DMS79 (cell line): ENCODE measurements around the gene IPO7.
"Not testable (repeated sequence)": the region's sequence is repeated elsewhere in the genome, so short reads cannot be mapped to it uniquely, and the experiment has no call there.

Experiments used
- DNase-seq: peaks from one replicate; lab custom pipeline; 2025; lab: John Stamatoyannopoulos, UW

The IPO7 gene

DNA sequence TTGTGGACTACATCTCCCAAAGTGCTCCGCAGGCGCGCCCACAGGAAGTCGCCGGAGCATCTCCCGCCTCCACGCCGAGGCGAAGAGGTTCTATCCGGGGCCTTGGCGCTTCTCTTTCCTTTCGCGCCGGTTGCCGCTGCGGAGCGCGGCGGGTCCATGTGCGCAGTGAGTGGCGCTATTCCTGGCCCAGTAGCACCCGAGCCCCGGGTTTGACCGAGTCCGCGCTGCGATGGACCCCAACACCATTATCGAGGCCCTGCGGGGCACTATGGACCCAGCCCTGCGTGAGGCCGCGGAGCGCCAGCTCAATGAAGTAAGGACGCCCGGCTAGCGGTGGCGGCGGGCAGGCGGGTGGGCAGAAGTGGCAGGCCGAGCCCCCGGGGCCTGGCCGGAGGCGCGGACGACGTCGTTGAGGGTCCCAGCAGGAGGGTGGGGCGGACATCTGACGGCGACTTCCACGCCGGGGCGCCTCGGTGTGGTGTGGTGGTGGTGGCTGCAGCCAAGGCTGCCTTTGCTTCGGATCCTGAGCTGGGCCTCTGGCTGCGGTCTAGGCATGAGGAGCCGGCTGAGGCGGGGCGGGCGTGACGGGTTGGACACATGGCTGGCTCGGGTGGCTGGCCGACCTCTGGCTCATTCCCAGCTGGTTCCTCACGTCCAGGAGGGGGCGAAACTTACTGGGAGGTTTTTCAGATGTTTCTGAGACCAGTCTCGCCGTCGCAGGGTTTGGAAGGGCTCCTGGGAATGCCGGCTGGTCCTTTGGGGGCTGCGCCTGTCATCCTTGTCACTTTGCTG, at the start of gene IPO7:
TSS of gene IPO7 (plus strand) at position 118 of the 792 bp plus-strand sequence. CDS start at position 230, 112 bp downstream.
- DNase-seq: peak; percentile 85

DNA sequence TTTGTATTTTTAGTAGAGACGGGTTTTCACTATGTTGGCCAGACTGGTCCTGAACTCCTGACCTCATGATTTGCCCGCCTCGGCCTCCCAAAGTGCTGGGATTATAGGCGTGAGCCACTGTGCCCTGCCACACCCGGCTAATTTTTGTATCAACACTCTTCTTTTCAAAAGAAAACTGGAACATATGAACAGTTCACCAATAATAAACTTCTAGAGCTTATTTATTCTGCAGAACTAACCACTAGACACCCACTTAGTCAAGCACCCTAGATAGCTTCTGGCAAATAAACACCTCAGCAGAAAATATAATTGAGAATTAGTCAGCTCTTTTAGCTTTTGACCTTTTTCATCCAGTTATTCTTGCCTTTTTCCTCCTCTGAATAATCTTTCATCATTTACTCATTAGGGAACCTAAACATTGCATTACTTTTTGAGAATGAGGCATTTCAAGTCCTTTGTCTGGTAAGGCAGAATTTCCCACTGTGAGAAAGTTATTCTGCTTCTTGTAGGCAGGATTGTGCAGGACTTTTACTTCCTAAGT, 42.7 kb upstream of the IPO7 start:
- no peak for DNase-seq

DNA sequence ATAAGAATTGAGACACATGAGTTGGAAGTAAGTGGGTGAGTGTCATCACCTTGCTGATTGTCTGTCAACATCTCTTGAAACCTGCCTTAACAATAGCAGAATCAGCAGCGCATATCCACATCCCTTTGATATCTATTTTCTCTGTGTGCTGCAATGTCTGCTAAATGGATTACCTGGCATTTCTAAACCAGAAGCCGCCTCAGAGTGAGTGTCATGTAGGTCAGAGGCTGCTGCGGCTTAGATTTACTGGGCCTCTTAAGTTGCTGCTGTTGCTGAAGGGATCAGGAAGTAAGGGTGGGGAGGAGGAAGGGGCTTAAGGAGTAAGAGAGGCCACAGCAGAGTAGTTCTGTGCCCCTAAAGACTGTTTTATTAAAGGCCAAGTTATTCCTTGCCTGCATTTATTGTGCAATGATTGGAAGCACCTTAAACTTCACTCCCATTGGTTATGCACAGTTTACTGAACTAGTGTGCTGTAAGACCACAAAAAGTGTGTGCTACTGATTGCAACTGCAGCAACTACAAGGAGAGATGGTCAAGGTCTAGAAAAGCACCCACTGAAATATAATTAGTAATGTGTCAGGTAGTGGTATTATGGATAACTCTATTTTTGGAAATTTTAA, 40.3 kb upstream of the IPO7 start:
- no peak for DNase-seq

DNA sequence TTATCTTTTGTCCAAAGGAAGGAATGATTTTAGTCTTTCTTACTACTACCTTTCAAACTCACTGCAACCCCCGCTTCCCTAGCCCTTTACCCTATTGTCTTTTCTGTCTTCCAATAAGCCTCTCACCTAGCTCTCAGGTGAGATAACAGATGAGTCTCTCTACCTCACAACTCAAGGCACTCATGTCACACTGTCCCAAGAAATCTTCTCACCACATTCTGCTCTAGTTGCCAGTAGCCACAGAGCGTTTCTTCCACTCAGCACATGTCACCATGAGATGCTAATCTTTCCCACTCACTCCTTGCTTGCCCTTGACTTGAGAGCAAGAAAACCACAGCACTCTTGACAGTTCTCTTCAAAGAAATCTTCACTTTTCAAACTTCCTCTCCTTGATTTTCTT, 37.4 kb upstream of the IPO7 start:
- peak; percentile 13 for DNase-seq

DNA sequence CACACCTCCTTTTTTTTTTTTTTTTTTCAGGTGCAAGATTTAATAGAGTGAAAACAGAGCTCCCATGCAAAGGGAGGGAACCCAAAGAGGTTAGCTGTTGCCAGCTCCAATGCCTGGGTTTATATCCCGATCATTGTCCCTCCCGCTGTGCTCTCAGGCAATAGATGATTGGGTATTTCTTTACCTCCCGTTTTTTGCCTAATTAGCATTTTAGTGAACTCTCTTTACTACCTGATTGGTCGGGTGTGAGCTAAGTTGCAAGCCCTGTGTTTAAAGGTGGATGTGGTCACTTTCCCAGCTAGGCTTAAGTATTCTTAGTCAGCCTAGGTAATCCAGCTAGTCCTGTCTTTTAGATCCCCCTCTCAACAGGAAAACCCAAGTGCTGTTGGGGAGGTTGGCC, 36.7 kb upstream of the IPO7 start:
- not testable (repeated sequence) for DNase-seq

DNA sequence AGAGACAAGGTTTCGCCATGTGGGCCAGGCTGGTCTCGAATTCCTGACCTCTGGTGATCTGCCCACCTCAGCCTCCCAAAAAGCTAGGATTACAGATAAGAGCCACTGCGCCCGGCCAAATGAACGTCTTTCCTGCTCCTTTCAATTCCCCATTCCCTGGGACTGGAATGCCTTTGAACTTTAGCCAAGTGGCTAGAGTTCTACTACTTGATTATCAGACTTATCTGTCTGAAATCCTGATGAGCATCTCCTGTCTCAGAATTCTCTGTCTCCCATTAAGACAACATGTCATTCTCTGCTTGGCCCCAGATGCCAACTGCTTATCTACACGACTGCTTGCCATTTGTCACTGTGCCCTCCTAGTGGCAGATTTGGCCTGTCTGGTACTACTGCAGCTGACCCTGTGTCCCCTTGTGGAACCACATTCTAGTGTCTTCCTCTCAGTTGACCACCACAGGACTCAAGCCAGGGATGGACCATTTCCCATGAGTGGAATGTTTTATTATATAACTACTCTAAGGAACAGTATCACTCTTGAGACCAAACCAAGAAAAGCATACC, 33.1 kb upstream of the IPO7 start:
- no peak for DNase-seq

DNA sequence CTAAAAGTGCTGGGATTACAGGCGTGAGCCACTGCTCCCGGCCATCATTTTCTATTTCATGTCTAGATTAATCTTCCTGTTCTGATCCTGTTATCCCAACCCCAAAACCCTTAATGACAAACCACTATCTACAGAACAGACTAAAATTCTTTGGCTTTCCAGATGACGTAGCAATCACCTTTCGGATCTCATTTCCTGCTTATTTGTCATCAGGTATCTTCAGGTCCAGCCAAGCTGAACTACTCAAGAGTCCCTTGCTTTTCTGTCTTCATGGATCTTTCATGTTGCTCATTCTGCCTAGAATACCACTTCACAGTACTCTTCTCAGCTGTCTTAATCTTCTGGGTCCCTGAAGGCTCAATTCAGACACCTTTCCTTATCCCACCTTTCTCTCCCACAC, 27.4 kb upstream of the IPO7 start:
- DNase-seq: peak; percentile 43

DNA sequence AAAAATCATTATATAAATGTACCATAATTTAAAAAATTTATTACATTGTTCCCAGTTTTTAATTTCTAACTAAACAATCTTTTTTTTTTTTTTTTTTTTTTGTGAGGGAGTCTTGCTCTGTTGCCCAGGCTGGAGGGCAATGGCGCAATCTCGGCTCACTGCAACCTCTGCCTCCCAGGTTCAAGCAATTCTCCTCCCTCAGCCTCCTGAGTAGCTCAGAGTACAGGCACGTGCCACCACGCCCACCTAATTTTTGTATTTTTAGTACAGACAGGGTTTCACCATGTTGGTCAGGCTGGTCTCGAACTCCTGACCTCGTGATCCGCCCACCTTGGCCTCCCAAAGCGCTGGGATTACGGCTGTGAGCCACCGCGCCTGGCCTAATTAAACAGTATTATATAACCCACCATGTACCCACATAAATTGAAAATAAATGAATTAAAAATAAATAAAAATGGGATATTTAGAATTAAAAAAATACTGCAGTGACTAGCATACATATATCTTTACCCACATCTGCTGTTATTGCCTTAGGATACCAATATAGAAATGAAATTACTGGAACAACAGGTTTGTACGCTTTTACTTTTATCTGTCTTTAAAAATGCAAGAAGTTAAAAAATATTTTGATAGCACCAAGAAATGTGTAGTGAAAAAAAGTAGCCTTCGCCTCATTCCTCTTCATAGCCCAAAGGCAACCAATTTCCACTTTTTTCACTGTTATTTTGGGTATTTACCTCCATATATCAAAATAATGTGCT, 23.4 kb upstream of the IPO7 start:
- not testable (repeated sequence) for DNase-seq

DNA sequence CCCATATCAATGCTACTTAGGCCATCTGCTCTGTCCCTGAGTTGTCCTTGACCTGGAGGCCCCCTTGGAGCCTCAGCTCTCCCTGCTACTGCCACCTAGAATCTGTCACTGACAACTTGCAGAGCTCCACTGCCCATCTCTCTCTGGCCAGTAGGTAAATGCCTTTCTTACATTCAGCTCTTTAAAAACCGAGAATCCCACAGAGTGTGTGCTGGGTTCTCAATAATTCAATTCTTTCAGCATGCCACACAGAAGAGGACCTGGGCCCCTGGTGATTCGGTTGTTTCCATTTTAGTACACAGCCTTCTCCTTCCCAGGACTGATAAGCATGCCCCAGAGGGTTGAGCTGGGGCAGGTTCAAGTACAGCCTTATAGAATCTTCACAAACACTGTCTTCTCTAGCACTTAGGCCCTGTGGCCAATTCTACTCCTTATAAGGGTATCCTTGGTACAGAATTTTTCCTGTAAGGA, 22.0 kb upstream of the IPO7 start:
- DNase-seq: no peak

DNA sequence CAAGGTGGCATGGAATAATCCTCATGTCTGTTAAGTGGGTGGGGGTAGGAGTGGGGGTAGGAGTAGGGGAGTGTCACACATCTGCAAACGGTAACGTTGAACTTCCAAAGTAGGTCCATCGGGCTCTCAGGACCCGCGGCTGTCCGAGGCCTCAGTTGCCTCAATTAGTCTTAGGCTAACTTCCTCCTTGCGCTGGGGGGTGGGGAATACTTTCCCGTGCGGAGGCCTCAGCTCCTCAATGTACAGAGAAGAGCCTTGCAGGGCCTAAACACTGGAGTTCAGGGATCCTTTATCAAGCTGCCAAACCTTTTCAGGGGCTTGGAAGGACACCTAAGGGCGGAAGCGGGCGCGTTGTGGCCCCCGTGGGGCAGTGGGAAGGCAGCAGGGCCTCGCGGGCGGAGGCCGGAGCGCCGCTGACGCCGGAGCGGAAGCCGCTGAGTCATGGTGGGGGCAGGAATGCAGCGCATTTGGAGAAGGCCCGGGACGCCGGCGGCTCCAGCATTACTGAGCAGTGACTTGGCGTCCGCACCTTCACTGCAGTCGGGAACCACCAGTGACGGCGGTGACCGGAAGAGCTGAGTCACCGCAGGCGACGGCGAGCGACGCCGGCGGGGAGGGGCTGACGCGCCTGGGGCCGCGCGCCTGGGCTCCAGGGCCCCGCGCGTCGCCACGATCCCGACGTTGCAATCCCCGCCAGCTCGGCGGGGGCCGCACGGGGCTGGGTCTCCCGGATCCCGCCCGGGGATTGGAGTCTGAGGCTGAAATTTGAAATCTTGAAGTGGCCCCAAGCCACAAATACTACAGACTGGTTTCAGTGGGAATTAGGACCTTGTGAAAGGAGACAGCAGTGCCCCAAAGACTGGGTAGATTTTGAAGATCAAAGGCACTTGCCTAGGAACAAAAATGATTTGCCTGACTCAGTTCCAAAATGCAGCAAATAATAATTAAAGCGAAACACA, 20.2 kb upstream of the IPO7 start:
- peak; percentile 85 for DNase-seq

DNA sequence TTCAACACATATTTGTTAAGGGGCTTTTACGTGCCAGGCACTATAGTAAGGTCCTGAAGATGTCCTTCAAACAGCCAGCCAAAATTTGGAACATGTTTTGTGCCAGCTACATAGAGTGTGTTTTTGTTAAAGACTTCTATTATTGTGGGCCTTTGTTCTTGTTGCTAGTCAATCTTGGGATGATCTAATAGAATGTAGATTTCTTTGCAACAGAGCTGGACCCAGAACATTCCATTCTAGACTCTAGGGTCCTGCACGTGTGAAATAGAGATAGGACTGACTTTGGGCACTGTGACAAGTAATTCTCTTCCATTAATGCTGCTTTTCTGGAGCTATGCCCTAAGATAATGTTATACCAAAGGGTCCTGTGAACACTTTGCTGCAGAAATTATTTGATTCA, 16.9 kb upstream of the IPO7 start:
- DNase-seq: no peak

DNA sequence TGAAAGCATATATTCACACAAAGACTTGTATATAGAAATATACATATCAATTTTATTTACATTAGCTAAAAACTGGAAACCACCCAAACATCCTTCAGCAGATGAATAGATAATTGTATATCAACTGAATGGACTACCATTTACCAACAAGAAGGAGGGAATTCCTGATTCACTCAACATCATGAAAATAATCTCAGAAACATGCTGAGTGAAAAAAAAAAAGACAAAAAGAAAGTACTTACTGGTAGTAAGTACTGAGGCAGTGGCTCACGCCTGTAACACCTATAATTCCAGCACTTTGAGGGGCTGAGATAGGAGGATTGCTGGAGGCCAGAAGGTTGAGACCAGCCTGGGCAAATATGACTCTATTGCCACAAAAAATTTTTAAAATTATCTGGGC, 7.4 kb upstream of the IPO7 start:
- DNase-seq: no peak

DNA sequence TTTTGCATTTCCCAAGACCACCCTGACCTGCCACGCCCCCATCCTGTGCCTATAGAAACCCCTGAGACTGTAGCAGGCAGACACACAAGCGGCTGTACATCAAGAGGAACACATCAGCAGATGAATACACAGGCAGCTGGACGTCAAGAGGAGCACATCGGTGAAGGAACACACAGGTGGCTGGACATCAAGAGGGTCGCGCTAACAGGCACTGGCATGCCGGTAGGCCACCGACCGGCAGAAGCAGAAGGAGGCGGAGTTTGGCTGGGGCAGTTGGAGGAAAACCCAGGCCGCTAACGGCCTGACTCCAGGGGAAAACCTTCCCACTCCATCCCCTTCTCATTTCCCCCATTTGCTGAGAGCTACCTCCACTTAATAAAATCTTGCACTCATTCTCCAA, 5.4 kb upstream of the IPO7 start:
- no peak for DNase-seq

DNA sequence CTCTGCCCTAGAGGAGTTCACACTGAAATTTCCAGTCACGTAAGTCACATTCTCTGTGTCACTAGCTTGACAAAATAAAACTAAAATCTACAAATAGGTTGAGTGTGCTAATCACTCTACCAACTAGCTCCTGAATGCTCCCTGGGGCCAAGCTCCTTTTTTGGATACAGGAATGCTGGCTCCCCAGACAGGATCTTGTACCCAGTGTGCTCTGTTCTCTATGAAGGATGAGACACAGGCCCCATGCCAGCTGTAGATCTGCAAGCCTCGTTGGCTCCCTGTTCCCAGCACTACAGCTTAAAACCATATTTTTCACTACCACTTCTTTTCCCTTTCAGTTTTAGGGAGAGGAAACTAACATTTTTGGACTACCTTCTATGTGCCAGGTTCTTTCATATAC, 3.7 kb upstream of the IPO7 start:
- no peak for DNase-seq

DNA sequence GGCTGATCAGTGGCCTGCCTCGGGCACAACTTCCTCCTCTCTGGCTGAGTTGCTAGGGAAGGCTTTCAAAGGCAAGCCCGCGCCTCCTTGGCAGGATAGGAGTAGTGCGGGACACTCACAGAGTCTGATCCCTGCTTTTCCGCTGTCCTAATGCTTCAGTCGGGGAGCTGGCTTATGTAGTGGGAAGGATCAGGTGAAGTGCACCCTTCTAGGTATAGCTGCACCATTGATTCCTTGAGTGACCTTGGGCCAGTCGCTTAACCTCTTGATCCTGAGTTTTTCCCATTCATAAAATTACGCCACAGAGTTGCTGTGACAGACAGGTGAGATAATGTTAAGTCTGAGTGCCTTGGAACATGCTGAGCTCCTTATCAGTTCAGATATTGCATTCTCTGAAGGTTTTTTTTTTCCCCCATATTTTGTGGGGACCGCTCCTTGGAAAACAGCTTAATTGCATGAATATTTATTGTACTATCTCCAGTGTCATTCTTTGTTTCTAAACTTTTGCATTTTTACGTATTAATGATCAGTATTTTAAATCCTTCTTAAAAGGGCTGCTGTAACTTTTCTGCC, 961 bp downstream of the IPO7 start:
- DNase-seq: no peak

DNA sequence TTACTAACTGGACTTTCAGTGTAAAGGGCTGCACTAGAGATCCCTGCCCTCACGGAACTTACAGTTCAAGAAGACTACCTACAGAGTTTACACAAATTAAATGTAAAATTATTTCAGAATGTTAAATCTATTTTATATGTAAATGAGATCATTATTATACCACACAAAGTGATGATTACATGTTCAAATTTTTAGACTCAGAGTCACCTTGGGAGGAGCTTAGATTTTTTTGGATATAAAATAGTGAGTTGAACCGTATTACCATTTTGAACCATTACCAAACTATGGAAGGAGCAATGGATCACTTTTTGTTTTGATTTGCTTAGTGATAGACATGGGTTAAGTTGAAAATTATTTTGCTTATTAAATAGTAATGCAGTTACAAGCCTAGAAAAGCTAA, 1.6 kb downstream of the IPO7 start:
- DNase-seq: no peak

DNA sequence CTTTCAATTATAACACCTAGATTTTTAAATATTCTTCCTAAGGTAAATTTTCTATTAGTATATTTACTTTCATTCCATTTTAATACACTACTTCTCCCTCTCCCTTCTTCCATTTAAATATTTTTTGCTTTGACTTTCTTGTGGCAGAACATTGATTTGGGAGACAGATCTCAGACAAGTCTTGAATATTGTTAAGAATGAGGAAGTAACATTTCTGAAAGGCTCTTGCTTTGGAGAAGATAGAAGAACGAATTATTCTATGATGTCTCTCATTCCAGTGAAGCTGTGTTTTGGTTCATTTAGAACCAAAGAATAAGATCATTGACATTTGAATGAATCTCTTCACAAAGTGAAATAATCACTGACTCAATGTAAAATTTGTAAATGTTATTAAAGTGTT, 2.4 kb downstream of the IPO7 start:
- no peak for DNase-seq

DNA sequence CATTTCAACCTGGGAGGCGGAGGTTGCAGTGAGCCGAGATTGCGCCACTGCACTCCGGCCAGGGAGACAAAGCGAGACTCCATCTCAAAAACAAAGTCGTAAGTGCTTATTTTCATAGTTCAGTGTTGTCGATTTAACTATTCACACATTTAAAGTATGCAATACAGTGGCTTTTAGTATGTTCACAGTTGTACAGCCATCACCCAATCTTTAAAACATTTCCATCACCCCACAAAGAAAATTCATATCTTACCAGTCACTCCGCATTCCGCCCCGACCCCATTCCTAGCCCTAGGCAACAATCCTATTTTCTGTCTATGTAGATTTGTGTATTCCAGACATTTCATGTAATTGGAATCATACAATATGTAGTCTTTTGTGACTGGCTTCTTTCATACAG, 11.9 kb downstream of the IPO7 start:
- DNase-seq: no peak

DNA sequence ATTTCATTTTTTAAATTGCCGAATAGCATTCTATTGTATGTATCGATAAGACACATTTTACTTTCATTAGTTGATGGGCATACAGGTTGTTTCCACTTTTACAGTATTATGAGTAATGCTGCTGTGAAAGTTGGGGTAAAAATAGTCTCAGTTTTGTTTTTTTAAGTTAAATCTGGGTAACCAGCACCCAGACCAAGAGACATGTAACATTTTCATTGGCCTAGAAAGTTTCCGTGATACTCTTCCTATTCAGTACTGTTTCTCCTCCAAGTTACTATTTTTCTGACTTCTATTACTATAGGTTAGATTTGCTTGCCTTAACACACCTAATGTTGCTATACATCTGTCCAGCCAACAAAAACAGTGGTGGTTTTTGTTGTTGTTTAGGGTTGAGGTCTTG, 12.3 kb downstream of the IPO7 start:
- no peak for DNase-seq

DNA sequence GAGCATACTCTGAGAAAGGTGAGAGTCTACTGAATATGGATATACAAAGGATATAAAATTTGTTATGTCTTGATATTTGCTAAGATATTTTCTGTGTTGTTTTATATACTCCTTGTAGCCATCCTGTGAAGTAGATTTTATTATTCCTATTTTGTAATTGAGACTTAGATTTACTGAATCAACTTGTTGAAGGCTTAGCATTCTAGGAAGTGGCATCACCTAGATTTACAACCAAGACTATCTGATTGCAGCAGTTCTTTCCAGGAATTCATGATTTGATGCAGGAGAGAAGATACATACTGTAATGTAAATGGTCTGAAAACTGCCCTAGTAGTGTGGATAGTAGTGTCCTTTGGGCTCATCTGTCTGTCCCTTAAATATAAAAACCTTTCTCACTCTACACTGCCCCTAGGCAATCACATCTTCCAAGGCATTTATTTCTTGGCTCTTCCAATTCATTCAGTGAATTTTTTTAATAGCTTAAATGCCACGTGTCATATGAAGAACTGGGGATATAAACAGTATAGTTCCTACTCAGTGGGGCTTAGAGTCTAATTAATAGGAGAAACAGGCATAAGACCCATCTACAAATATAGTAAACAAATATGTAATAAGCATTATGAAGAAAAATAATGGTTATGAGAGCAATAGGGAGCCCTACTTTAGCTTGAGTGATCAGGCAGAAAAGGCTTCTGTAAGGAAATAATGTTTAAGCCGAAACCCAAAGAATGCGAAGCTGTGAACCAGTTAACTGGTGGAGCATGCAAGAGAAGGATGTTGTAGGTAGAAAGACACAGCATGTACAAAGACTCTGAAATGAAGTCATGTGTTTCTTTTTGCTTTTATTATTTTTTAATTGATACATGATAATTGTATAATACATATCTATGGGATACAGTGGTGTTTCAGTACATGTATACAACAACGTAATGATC, 13.6 kb downstream of the IPO7 start:
- no peak for DNase-seq
